ENCODE results near the gene BRD7.

The BRD7 gene

DNA sequence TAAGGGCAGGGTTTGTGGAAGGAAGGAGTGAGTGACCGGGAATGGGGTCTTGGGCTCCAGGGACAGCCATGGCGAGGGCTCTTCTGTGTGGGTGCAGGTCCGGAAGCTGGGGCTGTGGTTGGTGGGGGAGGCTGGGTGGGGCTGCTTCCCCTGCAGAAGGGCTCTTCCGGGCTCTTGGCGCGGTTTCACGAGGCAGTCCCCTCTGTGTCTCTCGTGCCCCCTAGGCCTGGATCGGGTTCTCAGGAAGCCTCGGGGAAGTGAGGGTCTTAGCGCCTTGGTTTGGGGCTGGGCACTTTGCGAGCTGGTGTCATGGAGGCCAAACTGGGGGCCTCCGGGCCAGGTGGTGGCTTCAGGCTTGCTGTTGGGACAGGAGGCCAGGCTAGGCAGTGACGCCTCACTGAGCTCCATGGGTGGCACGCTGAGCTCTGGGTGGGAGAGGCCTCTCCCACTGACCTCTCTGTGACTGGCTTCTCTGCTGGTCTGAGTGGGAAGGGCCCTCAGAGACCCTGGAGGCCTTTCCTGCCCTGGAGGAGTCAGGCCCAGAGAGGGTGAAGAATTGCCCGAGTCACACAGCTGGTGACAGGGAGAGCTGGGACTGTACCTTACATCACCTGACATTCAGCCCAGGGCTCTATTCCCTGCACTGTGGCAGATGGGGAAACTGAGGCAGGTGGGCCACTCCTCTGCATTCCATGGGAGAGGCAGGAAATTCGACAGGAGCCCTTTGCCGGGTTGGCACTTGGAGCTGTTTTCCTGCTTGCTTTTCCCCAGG is 94.3 kb downstream of the BRD7 start:
- Mint-ChIP-seq H3K36me3 (ENCODE audit: low read depth) (peaks cover 85% of the 10 kb centered on the region), H3K4me1 (ENCODE audit: low read depth) (peaks cover 91% of the 10 kb centered on the region), H3K4me3 (peak overlapping the region; percentile 96), H3K27me3 (no peaks in the 10 kb centered on the region), H3K9me3 (no peaks in the 10 kb centered on the region), H3K27ac (peak overlapping the region; percentile 90)
- intact Hi-C loops (cut with micrococcal nuclease): loop anchor here (5.0 kb wide), 2 partner anchors 38 to 423 kb away; no protein-coding TSS in a partner anchor

DNA sequence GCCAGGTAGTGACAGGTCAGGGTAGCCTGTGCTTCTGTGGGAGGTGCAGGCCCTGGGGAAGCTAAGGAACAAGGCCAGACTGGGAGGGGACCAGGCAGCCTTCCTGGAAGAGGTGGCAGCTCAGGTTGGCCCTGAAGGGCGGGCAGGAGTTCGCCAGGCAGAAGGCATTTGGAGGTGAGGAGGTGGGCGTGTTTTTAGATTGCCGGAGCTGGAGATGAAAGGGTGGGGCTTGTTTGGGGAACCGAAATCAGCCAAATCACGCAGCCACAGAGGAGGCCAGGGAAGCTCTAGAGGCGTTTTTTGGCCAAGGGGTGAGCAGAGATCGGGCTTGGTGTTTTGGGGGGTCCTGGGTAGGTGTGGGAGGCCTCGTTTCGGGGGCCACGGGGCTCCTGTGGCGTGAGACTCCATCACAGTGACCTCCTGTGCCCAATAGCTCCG is 94.9 kb downstream of the BRD7 start:
- no peaks in the 10 kb centered on the region for H3K27me3 Mint-ChIP-seq
- intact Hi-C loops (cut with micrococcal nuclease): no loop called here
- H3K4me3 Mint-ChIP-seq: peak overlapping the region; percentile 96
- peaks cover 87% of the 10 kb centered on the region for H3K36me3 Mint-ChIP-seq (ENCODE audit: low read depth)
- H3K9me3 Mint-ChIP-seq: no peaks in the 10 kb centered on the region
- peak overlapping the region; percentile 90 for H3K27ac Mint-ChIP-seq
- H3K4me1 Mint-ChIP-seq (ENCODE audit: low read depth): peaks cover 92% of the 10 kb centered on the region

DNA sequence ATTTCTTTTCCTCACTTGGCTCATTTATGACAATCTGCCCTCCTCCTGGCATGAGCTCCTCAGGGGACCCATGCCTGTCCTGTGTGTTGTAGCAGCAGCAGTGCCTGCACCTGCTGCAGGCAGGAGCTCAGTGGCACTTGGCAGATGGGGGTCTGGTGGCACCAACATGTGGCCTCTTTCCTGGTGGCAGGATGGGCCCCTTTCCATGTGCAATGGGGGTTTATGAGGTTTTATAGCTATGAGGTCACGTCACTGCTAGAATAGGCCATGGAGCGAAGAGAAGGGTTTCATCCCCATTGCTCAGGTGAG is 95.5 kb downstream of the BRD7 start:
- Mint-ChIP-seq H3K4me1 (ENCODE audit: low read depth) (peaks cover 92% of the 10 kb centered on the region), H3K4me3 (peak overlapping the region; percentile 96), H3K27me3 (no peaks in the 10 kb centered on the region), H3K9me3 (no peaks in the 10 kb centered on the region), H3K36me3 (ENCODE audit: low read depth) (peaks cover 87% of the 10 kb centered on the region), H3K27ac (peak overlapping the region; percentile 90)
- intact Hi-C loops (cut with micrococcal nuclease): no loop called here

DNA sequence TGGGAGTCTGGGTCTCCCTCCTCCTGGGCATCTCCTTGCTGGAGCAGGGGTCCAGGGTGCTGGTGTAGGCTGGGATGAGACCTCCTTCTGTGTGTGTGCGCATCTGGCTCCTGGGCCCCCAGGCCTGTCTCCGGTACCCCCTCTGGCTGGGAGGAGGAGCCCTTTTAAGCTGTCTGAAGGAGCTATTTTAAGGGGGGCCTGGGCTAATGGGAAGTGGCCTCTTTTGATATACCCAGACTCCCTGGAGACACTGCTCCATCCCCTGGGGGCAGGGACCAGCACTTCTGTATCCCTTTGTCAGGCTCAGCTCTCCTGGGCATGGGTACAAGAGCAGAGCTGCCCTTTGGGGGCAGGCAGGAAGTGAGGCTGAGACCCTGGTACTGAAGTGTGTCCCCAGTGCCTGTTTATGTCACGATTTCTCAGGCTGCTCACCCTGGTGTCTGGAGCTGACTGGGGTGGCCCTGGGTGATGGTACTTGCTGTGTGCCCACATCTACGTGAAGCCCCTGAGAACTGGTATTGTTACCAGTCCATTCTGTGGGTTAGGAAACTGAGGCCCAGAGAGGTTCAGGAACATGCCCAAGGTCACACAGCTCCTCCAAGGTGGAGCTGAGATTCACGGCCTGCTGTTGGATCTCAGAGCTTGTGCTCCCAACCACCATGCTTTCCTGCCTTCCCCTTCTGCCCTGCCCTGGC is 96.0 kb downstream of the BRD7 start:
- peak overlapping the region; percentile 17 for H3K4me3 Mint-ChIP-seq
- peak overlapping the region; percentile 90 for H3K27ac Mint-ChIP-seq
- peaks cover 90% of the 10 kb centered on the region for H3K4me1 Mint-ChIP-seq (ENCODE audit: low read depth)
- intact Hi-C loops (cut with micrococcal nuclease): no loop called here
- H3K27me3 Mint-ChIP-seq: no peaks in the 10 kb centered on the region
- peaks cover 84% of the 10 kb centered on the region for H3K36me3 Mint-ChIP-seq (ENCODE audit: low read depth)
- no peaks in the 10 kb centered on the region for H3K9me3 Mint-ChIP-seq

DNA sequence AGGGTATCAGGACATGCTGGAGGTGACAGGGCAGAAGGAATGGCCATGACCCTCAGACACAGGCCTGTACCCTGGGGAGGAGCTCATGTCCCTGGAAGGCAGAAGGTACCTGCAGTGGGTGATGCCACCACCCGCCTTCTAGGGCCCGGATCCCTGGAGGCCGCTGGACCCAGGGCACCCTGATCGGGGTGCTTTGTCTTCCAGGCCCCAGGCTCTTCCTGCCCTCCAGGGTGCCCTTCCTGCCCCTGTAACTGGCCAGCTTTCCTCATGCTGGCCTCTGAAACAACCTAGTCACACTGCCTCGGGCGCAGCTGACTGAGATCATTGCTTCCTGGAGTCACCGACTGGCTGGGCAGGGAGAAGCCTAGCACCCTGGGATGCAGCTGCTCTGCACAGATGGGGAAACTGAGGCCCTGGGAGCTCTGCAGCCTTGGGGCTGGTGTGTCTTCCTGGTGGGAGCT is 96.6 kb downstream of the BRD7 start:
- H3K4me1 Mint-ChIP-seq (ENCODE audit: low read depth): peaks cover 90% of the 10 kb centered on the region
- peak overlapping the region; percentile 23 for H3K4me3 Mint-ChIP-seq
- peak overlapping the region; percentile 90 for H3K27ac Mint-ChIP-seq
- H3K27me3 Mint-ChIP-seq: no peaks in the 10 kb centered on the region
- H3K9me3 Mint-ChIP-seq: no peaks in the 10 kb centered on the region
- intact Hi-C loops (cut with micrococcal nuclease): no loop called here
- peaks cover 77% of the 10 kb centered on the region for H3K36me3 Mint-ChIP-seq (ENCODE audit: low read depth)

DNA sequence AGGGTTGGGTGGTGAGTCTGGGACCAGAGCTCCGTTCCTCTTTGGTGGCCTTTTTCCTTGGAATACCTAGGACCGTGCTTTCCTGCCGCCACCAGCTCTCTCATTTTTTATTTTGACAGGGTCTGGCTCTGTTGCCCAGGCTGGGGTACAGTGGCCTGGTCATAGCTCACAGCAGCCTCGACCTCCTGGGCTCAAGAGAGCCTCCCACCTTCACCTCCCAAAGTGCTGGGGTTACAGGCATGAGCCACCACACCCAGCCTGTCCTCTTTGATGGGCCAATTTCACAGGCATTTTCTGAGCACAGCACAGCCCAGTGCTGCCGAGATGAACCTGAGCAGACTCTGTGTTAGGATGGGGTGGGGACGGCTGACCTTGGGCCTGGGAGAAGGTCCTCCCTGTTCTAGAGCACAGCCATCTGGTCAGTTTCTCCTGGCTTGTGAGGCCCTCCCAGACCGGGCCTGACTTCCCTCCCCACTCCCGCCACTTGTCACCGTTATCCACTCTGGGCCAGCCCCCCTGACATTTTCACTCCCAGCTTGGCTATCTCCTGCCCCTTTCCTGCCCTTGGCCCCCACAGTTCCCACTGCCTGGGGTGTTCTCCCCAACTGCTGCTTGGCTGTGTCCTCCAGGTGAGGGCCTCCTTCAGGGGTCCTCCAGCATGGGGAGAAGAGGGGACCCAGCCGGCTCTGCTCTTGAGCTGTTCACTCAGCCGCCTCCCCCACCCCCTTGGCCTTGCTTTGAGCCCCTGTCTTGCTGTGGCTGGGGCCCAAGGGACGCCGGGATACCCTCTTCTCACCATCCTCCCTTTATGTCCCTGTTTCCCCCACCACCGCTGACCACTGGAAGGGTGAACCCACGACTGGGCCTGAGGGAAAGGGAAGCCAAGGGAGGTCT is 97.4 kb downstream of the BRD7 start:
- Mint-ChIP-seq H3K27me3 (no peaks in the 10 kb centered on the region), H3K36me3 (ENCODE audit: low read depth) (peaks cover 76% of the 10 kb centered on the region)

DNA sequence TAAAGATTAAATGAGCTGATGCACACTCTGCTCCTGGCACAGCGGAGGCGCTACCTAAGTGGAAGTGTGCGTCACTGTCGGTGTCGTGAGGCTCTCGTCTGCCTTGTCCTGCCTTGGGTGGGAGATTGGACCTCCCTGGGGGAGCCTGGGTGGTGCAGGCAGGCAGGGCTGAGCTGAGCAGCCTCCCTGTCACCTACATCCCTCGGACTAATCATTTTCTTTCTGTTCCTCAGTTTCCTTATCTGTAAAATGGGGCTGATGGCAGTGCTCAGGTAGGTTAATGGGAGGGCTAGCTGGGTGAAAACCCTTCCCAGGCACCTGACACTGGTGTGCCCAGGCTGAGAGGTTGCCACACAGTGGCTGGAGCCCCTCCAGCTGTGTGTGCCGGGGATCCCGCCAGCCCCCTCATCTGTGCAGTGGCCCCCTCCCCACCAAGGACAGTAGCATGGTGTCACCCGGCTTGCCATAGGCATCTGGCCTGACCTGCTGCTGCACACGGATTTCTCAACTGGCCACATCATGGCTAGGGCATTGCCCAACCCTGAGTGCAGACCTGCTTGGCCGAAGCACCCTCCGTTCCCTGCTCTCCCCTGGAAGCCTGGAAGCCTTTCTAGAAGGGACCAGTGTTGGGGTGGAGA is 98.2 kb downstream of the BRD7 start:
- Mint-ChIP-seq H3K9me3 (no peaks in the 10 kb centered on the region), H3K4me3 (peak overlapping the region; percentile 11), H3K4me1 (ENCODE audit: low read depth) (peaks cover 93% of the 10 kb centered on the region), H3K27ac (peak overlapping the region; percentile 90), H3K36me3 (ENCODE audit: low read depth) (peaks cover 71% of the 10 kb centered on the region), H3K27me3 (no peaks in the 10 kb centered on the region)
- intact Hi-C loops (cut with micrococcal nuclease): no loop called here

More for the DNA sequence above, 97.4 kb downstream of the BRD7 start:
- peak overlapping the region; percentile 11 for H3K4me3 Mint-ChIP-seq
- H3K27ac Mint-ChIP-seq: peak overlapping the region; percentile 90
- intact Hi-C loops (cut with micrococcal nuclease): no loop called here
- H3K9me3 Mint-ChIP-seq: no peaks in the 10 kb centered on the region
- H3K4me1 Mint-ChIP-seq (ENCODE audit: low read depth): peaks cover 92% of the 10 kb centered on the region

DNA sequence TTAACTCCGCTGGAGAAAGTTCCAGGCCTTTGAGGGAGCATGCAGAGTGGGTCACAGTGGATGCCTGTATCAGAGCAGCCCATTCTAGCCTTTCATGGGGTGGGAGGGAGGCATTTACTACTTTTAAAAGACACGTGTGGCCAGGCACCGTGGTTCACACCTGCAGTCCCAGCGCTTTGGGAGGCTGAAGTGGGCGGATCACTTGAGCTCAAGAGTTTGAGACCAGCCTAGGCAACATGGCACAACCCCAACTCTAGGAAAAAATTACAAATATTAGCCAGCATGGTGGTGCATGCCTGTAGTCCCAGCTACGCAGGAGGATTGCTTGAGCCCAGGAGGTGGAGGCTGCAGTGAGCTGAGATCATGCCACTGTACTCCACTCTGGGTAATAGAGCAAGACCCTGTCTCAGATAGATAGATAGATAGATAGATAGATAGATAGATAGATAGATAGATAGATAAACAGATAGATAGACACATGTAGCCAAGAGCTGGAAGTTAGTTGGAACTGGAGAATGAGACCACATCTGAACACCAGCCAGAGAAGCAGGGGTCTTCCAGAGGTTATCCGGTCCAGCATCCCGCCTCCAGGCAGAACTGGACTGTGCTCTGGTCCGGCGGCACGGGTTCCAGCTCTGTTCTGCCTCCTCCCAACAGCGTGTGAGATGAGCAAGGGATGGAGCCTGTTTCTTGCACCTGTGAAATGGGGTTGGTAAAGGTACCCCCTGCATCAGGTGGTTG is 98.8 kb downstream of the BRD7 start:
- H3K9me3 Mint-ChIP-seq: no peaks in the 10 kb centered on the region
- H3K27me3 Mint-ChIP-seq: no peaks in the 10 kb centered on the region
- H3K4me3 Mint-ChIP-seq: no peak overlapping the region
- peak overlapping the region; percentile 88 for H3K27ac Mint-ChIP-seq
- intact Hi-C loops (cut with micrococcal nuclease): no loop called here
- H3K36me3 Mint-ChIP-seq (ENCODE audit: low read depth): peaks cover 66% of the 10 kb centered on the region
- peaks cover 93% of the 10 kb centered on the region for H3K4me1 Mint-ChIP-seq (ENCODE audit: low read depth)

DNA sequence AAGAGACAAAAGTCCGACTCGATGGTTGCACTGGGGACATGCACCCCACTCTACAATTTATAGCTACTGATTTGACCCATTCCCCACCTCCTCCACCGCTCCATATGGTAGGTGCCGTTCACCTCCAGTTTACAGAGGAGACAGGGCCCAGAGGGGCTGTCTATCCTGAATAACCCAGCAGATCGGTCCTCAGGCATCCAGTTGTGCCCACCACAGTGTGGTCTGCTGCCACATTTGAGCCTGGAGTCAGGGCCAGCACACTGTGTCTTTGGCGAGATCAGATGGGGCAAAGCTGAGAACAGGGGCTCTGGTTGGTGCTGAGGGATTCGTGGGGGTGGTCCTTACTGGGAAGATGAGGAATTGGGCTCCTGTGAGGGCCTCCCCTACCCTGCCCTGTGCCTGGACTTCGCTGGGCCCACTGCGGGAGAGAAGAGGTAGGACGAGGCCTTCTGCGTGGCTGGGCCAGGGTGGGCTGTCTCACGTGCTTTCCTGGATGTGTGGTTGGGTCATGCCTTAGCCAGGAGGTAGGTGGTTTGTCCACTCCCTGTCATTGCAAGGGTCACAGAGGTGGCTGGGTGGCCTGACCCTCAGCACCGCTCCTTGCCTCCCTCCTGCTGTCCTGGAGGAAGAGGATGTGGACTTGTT is 99.6 kb downstream of the BRD7 start:
- H3K4me1 Mint-ChIP-seq (ENCODE audit: low read depth): peaks cover 94% of the 10 kb centered on the region
- H3K4me3 Mint-ChIP-seq: no peak overlapping the region
- no peaks in the 10 kb centered on the region for H3K9me3 Mint-ChIP-seq
- H3K27me3 Mint-ChIP-seq: no peaks in the 10 kb centered on the region
- peaks cover 65% of the 10 kb centered on the region for H3K36me3 Mint-ChIP-seq (ENCODE audit: low read depth)
- intact Hi-C loops (cut with micrococcal nuclease): no loop called here
- H3K27ac Mint-ChIP-seq: peak overlapping the region; percentile 88

DNA sequence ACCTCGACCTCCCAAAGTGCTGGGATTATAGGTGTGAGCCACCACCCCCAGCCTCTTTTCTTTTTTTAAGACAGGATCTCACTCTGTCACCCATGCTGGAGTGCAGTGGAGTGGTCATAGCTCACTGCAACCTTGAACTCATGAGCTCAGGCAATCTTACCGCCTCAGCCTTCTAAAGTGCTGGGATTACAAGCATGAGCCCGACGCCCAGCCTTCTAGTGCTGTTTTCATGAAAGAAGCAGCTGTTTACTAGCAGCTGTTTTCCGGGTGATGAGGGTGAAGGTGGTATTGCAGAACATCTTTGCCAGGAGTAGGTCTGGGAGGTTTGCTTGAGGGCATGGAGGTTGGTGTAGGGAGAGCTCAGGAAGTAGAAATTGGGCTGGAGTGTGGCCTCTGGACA is 100.4 kb downstream of the BRD7 start:
- H3K27ac Mint-ChIP-seq: peak overlapping the region; percentile 88

DNA sequence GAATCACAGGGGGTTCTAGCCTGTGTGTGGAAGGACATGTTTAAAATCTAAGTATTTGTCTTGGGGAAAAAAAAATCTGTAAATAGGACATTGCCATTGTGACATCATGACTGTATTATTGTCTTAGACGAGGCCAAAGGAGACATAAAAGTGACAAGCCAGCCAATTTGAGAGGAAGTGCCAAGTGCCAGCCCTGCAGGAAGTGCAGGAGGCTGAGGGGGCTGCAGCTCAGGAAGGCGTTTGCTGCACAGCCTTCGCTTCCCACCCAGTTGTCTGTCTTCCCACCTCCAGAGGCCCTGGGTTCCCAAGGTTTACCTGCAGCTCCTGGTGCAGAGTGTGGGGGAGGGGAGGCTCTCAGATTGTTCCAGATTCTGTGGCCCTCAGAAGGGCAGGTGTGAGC is 101.1 kb downstream of the BRD7 start:
- H3K27me3 Mint-ChIP-seq: no peaks in the 10 kb centered on the region
- intact Hi-C loops (cut with micrococcal nuclease): loop anchor here (2.0 kb wide), 1 partner anchor 13 kb away; no protein-coding TSS in a partner anchor
- peak overlapping the region; percentile 88 for H3K27ac Mint-ChIP-seq
- H3K36me3 Mint-ChIP-seq (ENCODE audit: low read depth): peaks cover 58% of the 10 kb centered on the region
- no peaks in the 10 kb centered on the region for H3K9me3 Mint-ChIP-seq
- peaks cover 94% of the 10 kb centered on the region for H3K4me1 Mint-ChIP-seq (ENCODE audit: low read depth)
- H3K4me3 Mint-ChIP-seq: peak overlapping the region; percentile 91

More for the DNA sequence above, 100.4 kb downstream of the BRD7 start:
- Mint-ChIP-seq H3K27me3 (no peaks in the 10 kb centered on the region), H3K4me1 (ENCODE audit: low read depth) (peaks cover 94% of the 10 kb centered on the region), H3K4me3 (peak overlapping the region; percentile 91), H3K36me3 (ENCODE audit: low read depth) (peaks cover 65% of the 10 kb centered on the region), H3K9me3 (no peaks in the 10 kb centered on the region)
- intact Hi-C loops (cut with micrococcal nuclease): no loop called here

DNA sequence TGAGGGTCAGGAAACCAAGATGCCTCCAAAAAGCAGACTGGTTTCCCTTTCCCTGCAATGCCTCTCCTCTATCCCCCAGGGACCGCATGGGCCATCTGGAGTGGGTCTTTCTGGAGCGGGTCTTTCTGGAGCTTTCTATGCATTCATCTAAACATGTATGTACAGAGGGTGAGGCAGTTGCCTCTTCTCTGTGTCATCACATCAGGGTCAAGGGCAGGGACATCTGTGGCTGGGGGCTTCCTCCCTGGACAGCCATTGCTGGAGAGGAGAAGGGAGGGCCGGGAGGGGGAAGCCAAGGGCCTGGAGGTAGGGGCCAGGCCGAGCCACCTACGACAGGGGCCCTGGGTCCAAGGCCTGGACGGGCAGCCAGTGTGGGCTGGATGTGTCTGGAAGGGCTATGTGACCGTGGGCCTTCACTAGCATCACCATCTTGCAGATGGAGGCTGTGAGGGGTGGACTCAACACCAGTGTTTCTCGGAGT is 101.6 kb downstream of the BRD7 start:
- Mint-ChIP-seq H3K27me3 (no peaks in the 10 kb centered on the region), H3K9me3 (no peaks in the 10 kb centered on the region), H3K27ac (peak overlapping the region; percentile 88), H3K4me1 (ENCODE audit: low read depth) (peaks cover 94% of the 10 kb centered on the region), H3K36me3 (ENCODE audit: low read depth) (peaks cover 53% of the 10 kb centered on the region), H3K4me3 (peak overlapping the region; percentile 91)
- intact Hi-C loops (cut with micrococcal nuclease): loop anchor here (2.0 kb wide), 1 partner anchor 14 kb away; no protein-coding TSS in a partner anchor
